Stimulated activated CD4-positive, alpha-beta T cell treated with anti-CD3 and anti-CD28 coated beads, Interleukin-15, amount 100 ng/mL, for 48 hours (primary cell): ENCODE data around the gene USP6.
"Not testable (repeated sequence)": the region's sequence is repeated elsewhere in the genome, so short reads cannot be mapped to it uniquely, and the experiment has no call there.

ENCODE experiments used
- DNase-seq, 2 donors: peaks; one replicate each; pipeline ENCODE4 v3.0.0-alpha.2; 2020; ENCODE audit warnings: low read depth in 2 of 2

Gene USP6

DNA sequence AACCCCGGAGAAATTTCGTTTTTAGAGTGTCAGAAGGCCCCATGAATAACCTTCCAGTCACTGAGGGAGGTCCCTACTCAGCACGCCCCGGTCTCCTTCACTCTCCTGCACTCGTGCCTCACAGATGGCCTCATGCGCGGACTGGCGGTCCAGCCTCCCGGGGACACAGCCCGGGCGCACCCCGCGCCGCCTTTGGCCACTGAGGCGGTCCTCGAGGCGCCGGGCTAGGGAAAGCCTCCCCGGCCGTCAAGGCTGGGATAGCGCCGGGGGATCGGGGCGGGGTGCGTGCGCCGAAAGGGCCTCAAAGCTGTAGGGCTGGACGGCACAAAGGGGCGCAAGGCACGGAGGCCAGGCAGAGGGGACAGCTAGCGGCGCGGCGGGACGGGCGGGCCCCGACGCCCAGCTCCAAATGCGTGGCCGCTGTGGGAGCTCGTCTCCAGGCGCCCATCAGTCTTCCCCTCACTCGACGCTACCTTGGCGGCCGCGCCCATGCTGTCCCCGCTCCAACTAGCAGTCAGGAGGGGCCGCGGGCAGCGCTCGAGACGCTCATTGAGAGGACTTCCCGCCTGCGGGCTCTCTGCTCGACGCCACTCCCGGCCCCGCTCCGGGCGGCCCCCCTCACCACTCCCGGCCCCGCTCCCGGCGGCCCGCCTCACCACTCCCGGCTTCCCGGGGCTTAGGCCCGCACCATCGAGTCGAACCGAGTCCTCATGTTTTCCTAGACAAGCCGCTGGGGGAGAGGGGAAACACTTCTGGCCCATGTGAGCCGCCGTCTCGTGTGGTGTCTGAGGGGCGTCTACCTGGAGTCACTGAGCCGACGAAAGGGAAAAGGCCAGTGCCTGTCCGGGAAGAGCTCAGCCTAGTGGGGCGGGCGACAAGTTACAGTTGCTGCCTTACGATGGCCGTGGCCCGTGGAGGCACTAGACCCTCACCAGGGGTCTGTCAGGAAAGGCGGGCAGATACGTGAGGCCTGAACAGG is at the start of gene USP6:
Gene USP6, plus strand, starts transcription at position 360 of the 979 bp plus-strand sequence. CDS start 14,336 bp downstream, outside the sequence.
- DNase-seq: no peak

DNA sequence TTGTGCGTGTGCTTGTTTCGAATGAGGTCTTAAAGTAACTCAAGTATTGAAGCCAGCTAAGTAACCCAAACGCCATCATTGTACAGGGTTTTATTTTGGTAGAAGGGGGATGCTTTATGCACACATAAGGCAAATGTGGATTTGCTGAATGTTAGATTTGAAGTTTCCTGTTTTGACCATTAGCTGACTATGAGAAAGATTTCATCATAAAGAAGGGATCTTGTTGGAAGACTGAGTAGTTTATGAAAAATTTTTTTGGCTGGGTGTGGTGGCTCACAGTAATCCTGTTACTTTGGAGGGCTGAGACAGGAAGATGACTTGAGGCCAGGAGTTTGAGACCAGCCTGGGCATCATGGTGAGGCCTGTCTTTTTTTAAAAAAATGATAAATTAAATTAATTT is 47.6 kb upstream of the USP6 start:
- DNase-seq: no peak

DNA sequence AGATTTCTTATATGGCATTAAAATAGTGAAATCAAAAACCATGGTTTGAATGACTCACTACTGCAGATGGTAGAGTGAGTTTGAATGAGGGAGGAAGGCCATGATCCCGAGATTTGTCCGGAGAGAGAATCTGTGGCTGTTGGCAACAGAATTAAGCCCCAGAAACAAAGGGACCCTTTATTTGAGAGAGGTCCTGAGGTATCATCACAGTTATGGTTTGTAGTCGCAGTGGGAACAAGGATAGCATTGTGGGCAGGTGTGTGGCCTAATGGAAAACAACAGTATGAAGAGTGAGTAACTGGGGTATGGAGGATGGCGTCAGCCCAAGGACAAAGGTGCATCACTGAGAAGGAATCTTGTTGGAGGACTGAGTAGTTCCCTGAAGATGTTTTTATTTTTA is 46.1 kb upstream of the USP6 start:
- DNase-seq: no peak

DNA sequence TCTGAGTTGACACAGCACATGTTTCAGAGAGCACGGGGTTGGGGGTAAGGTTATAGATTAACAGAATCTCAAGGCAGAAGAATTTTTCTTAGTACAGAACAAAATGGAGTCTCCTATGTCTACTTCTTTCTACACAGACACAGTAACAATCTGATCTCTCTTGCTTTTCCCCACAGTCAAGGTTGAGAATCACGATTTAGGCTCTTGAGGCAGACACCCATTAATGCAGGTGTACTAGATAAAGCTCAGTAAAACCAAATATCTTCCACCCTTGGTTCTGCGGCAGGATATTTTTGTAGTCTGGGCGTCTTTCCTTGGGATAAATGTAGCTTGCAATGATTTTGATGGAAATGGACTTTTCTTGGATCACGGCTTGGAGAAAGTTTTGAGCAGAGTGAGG is 40.4 kb upstream of the USP6 start:
- not testable (repeated sequence) for DNase-seq

DNA sequence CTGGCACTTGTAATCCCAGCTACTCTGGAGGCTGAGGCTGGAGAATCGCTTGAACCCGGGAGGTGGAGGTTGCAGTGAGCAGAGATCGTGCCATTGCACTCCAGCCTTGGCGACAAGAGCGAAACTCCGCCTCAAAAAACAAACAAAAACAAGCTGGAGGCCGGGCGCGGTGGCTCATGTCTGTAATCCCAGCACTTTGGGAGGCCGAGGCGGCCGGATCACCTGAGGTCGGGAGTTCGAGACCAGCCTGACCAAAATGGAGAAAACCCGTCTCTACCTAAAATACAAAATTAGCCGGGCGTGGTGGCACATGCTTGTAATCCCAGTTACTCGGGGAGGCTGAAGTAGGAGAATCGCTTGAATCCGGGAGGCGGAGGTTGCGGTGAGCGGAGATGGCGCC is 38.6 kb upstream of the USP6 start:
- not testable (repeated sequence) for DNase-seq

DNA sequence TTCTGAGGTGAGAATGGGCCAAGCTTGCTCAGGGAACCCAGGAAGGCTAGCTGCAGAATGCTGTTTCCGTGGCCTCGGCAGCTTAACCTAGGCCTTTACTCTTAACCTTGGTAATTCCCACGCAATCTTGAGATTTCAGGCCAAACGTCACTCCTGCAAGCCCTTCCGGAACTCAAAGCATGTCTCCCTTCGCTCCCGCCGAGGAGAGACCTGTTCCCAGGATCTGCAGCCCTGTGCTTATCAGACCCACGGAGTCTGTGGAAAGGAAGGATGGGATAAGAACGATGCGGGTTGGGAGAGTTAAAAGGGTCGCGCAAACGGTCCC is 38.1 kb upstream of the USP6 start:
- DNase-seq: no peak

DNA sequence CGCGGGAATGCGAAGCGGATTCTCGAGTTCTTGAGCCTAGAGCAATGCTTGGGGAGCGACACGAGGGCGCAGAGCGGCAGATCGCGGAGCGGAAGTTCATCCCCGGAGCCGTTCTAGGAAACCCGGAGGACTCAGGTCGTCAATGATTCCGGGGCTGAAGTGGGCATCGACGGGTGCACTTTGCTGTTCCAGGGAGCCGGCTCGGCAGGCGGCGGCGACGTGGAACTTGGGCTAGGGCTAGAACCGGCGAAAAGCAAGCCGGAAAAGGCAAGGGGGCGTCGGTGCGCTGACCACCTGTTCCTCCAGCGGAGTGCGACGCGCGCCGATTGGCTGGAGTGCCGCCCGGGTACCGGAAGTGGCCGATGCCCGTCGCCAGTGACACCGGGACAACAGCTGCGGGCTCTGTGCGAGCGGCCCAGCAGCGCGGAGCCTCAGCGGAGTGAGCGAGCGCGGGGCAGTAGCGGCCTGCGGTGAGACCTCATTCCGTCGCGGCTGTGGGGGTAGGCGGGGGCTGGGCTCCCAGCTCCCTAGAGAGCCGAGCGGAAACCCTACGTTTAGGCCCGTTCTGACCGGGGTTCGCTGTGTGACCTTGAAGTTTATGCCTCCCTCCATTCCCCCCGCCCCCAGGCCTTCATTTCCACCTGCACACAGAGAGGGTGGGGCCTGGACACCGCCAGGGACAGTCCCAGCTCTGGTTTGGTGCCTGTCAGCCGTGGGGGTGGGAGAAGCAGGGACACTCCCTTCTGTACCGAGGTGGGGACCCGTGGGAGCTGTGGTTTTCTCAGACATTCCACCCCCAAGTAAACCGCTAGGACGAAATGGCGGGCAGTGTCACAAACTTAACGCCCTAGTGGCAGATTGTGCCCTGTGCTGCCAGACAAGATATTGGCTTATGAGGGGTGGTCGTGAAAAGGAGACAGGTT is 37.5 kb upstream of the USP6 start, which contains the start of gene ZFP3:
Gene ZFP3, plus strand, starts transcription at position 362 of the 923 bp plus-strand sequence. CDS start 13,038 bp downstream, outside the sequence.
- peak; percentile 66 to 71 for DNase-seq

DNA sequence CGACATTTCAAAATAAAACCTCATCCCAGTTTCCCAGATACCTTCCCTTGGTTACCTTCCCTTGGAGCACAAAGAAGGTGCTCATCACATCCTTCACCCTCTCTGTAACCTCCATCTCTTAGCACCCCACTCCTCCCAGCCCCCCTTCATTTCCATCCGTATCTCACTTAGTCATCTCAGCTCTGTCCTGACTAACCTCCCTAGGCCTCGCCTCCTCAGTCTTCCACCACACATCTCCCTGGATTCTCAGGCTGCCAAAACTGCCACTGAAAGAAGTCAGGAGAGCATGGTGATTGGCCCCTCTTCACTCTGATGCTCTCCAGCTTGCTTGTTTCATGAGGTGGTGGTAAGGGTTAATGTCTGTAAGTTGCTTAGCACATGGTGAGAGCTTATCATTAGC is 35.2 kb upstream of the USP6 start:
- DNase-seq: no peak

DNA sequence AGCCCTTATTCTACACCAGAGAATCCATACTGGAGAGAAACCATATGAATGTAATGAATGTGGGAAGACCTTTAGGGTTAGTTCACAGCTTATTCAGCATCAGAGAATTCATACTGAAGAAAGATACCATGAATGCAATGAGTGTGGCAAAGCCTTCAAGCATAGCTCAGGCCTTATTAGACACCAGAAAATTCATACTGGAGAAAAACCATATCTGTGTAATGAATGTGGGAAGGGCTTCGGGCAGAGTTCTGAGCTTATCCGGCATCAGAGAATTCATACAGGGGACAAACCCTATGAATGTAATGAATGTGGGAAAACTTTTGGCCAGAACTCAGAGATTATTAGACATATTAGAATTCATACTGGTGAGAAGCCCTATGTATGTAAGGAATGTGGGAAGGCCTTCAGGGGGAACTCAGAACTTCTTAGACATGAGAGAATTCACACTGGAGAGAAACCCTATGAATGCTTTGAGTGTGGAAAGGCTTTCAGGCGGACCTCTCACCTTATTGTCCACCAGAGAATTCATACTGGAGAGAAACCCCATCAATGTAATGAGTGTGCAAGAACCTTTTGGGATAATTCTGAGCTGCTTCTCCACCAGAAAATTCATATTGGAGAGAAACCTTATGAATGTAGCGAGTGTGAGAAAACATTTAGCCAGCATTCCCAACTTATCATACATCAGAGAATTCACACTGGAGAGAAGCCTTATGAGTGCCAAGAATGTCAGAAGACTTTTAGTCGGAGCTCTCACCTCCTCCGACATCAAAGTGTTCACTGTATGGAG is 23.4 kb upstream of the USP6 start:
- no peak for DNase-seq

DNA sequence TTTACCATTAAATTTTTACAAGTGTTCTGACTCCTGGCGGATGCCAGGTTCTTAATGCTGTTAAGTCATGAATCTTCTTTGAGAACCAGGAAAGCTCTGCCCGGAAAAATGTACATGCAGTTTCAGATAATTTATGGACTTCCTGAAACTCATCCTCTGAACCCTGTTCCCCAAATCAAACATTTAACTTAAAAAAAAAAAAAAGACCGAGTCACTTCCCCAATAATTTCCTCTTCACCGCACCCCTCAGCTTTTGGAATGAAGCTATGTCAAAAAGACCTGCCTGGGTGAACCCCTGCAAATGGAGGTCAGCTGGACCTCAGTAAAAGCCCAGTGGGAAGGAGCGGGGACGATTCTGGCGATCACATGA is 19.1 kb upstream of the USP6 start:
- no peak for DNase-seq

DNA sequence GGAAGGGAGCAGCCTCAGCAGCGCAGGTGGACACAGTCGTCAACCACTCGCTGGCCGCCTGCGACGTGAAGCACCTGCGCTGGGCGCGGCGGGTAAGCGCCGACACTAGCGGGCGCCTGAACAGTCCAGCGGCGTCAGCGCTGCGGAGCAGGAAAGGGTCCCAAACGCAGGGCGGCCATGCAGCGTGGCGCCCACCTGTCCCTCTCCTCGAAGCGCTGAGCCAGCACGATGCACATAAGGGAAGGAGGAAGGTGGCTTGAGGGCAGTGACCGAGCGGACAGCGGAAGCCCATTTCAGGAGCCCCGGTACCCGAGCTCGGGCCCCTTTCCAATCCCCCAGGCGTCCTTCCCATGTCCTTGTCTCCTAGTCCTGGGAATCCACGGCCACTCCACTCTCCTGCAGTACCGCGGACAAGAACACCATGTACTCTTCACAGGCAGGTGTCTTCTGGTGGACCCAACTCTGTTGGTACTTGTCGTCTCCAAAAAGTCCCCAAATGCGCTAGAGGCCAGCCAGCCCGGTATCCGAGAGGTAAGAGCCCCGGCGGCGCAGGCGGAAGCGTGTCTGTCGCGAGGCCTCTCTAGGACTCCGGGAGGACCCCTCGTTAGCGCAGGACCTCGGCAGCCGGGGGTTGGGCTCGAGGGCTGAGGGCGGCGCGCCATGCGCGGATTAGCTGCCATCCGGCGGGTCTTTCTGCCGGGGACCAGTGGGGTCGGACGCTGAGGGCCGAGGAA is 18.6 kb upstream of the USP6 start:
- peak in 1 of 2 donors; percentile 19 for DNase-seq

DNA sequence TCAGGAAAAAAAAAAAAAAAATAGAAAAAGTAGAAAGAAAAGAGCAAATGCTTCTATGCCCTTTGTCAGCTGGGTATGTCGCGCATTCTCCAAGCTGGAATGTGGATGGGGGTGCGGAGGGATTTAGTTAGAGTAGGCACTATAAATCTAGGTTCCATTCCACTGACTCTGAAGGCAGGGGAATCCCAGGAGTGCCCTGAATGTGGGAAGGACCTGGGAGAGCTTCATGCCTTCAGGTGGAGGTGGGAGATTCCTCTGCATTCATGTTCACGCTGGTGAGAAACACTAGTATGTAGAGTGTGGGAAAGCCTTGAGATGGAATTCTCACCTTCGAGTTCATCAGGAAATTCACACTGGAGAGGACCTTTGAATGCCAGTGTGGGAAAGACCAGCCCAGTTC is 16.6 kb upstream of the USP6 start:
- DNase-seq: no peak

DNA sequence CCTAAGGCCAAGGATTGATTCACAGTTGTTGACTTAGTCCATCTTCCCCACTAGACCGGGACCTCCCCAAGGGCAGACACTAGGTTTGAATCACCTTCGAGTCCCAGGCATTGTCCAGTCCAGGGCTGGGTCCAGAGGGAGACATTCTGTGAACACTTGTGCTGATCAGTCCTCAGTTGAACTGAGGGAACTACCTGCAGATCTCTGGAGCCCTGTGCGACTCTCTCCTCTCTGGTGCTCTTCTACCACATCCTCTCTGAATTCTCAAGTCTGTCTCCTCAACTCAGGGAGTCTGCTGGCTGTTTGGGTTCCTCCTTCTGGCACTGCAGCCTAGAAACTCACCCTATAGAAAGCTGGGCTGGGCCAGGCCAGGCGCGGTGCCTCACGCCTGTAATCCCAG is 15.0 kb upstream of the USP6 start:
- DNase-seq: no peak

DNA sequence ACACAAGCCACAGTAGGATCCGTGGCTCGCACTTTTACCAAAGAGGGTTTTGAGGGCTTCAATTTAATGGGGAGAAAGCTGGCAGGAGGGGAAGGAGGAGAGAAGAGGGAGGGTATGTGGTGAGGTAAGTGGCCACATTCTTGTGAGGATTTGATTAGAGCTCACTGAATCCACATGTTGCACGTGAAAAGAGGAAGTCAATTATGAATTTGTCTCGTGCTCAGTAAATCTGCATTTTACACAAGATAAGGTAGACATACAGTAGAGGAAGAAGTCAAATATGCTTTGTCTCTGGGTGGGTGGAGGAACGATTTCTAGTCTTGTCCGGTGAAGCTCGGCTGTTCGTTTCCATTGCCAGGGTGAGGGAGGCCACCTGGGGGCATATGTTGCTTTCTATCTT is 5.0 kb upstream of the USP6 start:
- no peak for DNase-seq

DNA sequence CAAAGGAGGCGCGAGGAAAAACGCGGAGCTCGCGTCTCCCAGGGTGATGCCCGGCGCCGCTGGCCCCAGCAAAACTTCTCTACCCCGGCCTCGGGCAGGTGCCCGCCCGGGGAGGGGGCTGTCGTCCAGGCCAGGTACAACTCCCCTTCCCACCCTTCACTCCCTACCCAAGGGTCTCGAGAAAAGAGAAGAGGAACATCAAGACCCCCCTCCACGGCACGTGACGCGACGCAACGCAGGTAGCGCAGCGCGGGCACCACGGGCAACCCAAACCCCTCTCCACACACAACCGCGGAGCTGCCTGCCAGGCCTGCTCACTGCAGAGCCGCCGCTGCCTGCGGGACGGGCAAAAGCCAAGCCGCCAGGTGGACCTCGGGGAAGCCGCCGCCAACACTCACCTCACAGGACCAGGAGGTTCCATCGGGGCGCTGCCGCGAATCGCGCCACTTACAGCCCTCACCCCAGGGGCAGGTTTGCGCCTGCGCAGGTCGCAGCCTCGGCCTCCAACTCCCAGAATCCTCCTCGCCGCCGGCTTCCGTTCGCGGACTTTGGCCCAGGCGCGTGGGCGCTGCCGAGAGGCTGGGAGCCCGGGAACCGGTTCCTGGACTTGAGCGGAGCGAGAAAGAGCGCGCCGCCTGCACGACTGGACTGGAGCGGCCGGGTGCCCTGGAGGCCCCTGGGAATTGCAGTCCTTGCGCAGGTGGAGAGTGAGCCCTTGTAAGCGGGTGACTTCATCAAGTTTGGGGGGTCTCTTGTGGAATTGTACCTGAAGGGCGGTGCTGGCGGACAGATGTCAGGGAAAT is 4.2 kb upstream of the USP6 start, which contains the start of gene ZNF232:
Gene ZNF232, minus strand, starts transcription at position 477 of the 803 bp plus-strand sequence. Its CDS starts 56 bp downstream, at position 421.
- DNase-seq: peak; percentile 89 to 92

DNA sequence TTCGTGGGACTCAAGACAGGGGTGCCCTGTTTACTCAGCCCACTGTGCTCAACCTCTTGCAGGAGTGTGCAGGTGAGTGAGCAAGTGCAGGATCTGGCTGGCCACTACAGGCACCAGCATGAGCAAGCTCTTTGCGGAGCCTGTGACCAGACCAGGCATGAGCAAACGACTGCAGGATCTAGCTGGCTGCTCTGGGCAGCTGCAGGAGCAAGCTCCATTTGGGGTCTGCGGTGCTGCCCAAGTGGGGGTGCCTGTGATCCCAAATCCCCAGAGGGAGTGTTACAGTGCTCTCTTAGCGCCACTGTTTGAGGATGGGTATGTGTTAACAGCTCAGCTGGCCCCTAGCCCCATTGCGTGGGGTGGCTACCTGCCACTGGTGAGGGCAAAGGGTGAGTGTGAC is 2.4 kb downstream of the USP6 start:
- DNase-seq: no peak

DNA sequence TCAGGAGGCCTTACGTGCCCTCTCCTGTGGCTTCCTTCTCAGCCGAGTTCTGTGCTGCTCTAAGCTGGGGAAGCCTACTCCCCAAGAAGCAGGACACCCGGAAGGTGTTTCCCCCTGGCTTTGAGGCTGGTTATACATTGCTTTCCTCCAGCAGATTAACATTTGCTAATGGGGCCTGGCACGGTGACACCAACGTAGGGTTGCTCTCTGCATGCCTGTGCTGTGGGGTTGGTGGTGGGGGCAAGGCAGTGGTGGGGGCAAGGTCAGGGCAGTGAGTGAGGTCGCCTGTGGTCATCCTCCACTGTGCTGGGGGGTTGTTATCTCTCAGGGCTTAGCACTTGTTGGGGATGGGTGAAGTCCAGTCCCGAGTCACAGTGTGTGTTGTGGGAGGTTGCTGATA is 4.2 kb downstream of the USP6 start:
- no peak for DNase-seq

DNA sequence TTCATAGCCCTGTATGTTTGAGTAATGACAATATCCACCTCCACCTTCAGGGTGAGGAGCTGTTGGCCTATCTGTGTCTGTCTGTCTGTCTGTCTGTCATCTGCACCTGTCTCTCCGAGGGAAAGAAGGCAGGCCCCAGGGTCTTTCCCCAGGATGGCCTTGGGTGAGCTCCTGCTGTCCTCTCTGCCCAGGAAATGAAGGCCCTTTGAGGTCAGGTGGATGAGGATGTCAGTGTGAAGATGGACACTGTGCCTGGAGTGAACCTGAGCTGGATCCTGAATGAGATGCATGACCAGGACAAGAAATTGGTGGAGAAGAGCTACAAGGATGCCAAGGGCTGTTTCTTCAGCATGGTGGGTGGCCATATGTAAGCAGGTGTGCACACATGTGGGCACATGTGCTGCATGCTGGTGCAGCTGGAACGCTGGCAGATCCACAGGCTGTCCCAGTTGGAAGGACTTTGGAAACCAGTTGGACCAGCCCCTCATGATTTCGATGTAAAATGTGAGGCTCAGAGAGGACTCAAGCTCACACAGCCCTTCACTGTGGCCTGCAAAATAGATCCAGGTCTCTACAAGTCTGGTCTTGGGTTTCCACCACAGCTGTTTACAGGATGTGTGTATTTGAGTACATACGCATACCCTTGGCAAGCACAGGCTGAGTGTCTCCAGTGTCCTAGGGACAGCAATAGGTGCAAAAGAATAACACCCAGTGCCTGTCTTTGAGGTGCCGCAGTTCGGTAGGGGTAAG is 4.8 kb downstream of the USP6 start:
- not testable (repeated sequence) for DNase-seq

DNA sequence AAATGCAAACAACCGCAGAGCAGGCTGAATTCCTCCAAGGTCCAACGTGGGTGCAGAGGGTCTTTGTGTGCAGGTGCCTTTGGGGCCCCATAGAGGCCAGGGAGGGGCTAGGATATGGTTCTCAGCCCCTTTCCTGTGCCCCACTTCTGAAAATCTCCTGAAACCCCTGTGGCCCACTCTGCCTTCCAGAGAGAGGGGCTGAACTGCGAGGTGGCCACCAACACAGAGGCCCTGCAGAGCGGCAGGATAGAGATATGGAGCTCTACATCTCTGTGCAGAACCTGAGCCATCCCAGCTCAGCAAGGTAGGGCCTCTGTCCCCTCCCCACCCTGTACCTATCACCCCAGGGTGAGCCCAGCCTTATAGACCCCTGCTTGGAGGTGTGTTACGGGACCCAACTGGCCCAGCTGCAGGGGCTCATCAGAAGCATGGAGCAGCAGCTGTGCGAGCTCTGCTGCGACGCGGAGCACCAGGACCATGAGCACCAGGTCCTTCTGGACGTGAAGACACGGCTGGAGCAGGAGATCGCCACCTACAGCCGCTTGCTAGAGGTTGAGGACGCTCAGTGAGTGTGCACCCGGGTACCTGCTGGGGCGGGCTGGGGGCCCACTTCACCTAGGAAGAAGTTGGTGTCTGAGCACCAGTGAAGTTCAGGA is 5.5 kb downstream of the USP6 start:
- no peak for DNase-seq
